ENCODE measurements around the gene RNF148.

The RNF148 gene

GRCh38 chr7:122710916-122711315, 8.2 kb upstream of the RNF148 start:
- Mint-ChIP-seq H3K4me1 (ENCODE audit: low read depth) (no peaks in the 10 kb centered on the region), H3K4me3 (no peak overlapping the region), H3K27ac (no peak overlapping the region), H3K27me3 (no peaks in the 10 kb centered on the region), H3K36me3 (ENCODE audit: low read depth) (no peaks in the 10 kb centered on the region), H3K9me3 (no peaks in the 10 kb centered on the region)
- intact Hi-C loops (cut with micrococcal nuclease): no loop called here

- no peaks in the 10 kb centered on the region for H3K4me1 Mint-ChIP-seq (ENCODE audit: low read depth)
- no peak overlapping the region for H3K4me3 Mint-ChIP-seq
- no peaks in the 10 kb centered on the region for H3K27me3 Mint-ChIP-seq
- H3K9me3 Mint-ChIP-seq: no peaks in the 10 kb centered on the region
- intact Hi-C loops (cut with micrococcal nuclease): no loop called here
- no peak overlapping the region for H3K27ac Mint-ChIP-seq
- H3K36me3 Mint-ChIP-seq (ENCODE audit: low read depth): no peaks in the 10 kb centered on the region
These were observed 7.4 kb upstream of the RNF148 start for GRCh38 chr7:122709930-122710646.

- H3K9me3 Mint-ChIP-seq: peaks cover 8% of the 10 kb centered on the region
These were observed 4.1 kb upstream of the RNF148 start for GRCh38 chr7:122706836-122707235.

GRCh38 chr7:122699017-122699416, 3.7 kb downstream of the RNF148 start, which contains the start of gene RNF133:
Gene RNF133 (minus strand): TSS chr7:122699117. CDS start chr7:122698918, 199 bp downstream.
- H3K4me3 Mint-ChIP-seq: no peak within 1 kb of the TSS
- no peaks in the 10 kb centered on the region for H3K36me3 Mint-ChIP-seq (ENCODE audit: low read depth)
- intact Hi-C loops (cut with micrococcal nuclease): no loop called here
- H3K4me1 Mint-ChIP-seq (ENCODE audit: low read depth): no peaks in the 10 kb centered on the region
- no peaks in the 10 kb centered on the region for H3K27me3 Mint-ChIP-seq
- no peak within 1 kb of the TSS for H3K27ac Mint-ChIP-seq
- H3K9me3 Mint-ChIP-seq: peaks cover 9% of the 10 kb centered on the region

More at GRCh38 chr7:122706836-122707235, 4.1 kb upstream of the RNF148 start:
- H3K36me3 Mint-ChIP-seq (ENCODE audit: low read depth): no peaks in the 10 kb centered on the region
- no peaks in the 10 kb centered on the region for H3K4me1 Mint-ChIP-seq (ENCODE audit: low read depth)
- H3K27ac Mint-ChIP-seq: no peak overlapping the region
- H3K4me3 Mint-ChIP-seq: no peak overlapping the region
- intact Hi-C loops (cut with micrococcal nuclease): no loop called here
- no peaks in the 10 kb centered on the region for H3K27me3 Mint-ChIP-seq

- H3K27ac Mint-ChIP-seq: no peak overlapping the region
- intact Hi-C loops (cut with micrococcal nuclease): no loop called here
- no peak overlapping the region for H3K4me3 Mint-ChIP-seq
- peaks cover 12% of the 10 kb centered on the region for H3K9me3 Mint-ChIP-seq
- no peaks in the 10 kb centered on the region for H3K27me3 Mint-ChIP-seq
- H3K4me1 Mint-ChIP-seq (ENCODE audit: low read depth): no peaks in the 10 kb centered on the region
- no peaks in the 10 kb centered on the region for H3K36me3 Mint-ChIP-seq (ENCODE audit: low read depth)
These were observed 6.9 kb downstream of the RNF148 start for GRCh38 chr7:122695816-122696215.

GRCh38 chr7:122694697-122695096, 8.0 kb downstream of the RNF148 start:
- H3K36me3 Mint-ChIP-seq (ENCODE audit: low read depth): no peaks in the 10 kb centered on the region
- H3K9me3 Mint-ChIP-seq: peaks cover 12% of the 10 kb centered on the region
- no peaks in the 10 kb centered on the region for H3K27me3 Mint-ChIP-seq
- H3K4me1 Mint-ChIP-seq (ENCODE audit: low read depth): no peaks in the 10 kb centered on the region
- intact Hi-C loops (cut with micrococcal nuclease): no loop called here
- no peak overlapping the region for H3K4me3 Mint-ChIP-seq
- H3K27ac Mint-ChIP-seq: no peak overlapping the region

- Mint-ChIP-seq H3K27ac (no peak overlapping the region), H3K36me3 (ENCODE audit: low read depth) (no peaks in the 10 kb centered on the region), H3K4me3 (no peak overlapping the region)
These were observed 9.9 kb downstream of the RNF148 start for GRCh38 chr7:122692769-122693309.

GRCh38 chr7:122691569-122692235, 11.0 kb downstream of the RNF148 start:
- no peak overlapping the region for H3K27ac Mint-ChIP-seq
- no peak overlapping the region for H3K4me3 Mint-ChIP-seq
- intact Hi-C loops (cut with micrococcal nuclease): no loop called here
- H3K4me1 Mint-ChIP-seq (ENCODE audit: low read depth): no peaks in the 10 kb centered on the region
- H3K36me3 Mint-ChIP-seq (ENCODE audit: low read depth): no peaks in the 10 kb centered on the region
- H3K9me3 Mint-ChIP-seq: peaks cover 12% of the 10 kb centered on the region
- no peaks in the 10 kb centered on the region for H3K27me3 Mint-ChIP-seq

More at GRCh38 chr7:122692769-122693309, 9.9 kb downstream of the RNF148 start:
- H3K27me3 Mint-ChIP-seq: no peaks in the 10 kb centered on the region
- intact Hi-C loops (cut with micrococcal nuclease): no loop called here
- H3K4me1 Mint-ChIP-seq (ENCODE audit: low read depth): no peaks in the 10 kb centered on the region
- H3K9me3 Mint-ChIP-seq: peaks cover 12% of the 10 kb centered on the region

- Mint-ChIP-seq H3K9me3 (peaks cover 12% of the 10 kb centered on the region), H3K4me1 (ENCODE audit: low read depth) (no peaks in the 10 kb centered on the region), H3K27ac (no peak overlapping the region), H3K36me3 (ENCODE audit: low read depth) (no peaks in the 10 kb centered on the region), H3K4me3 (no peak overlapping the region), H3K27me3 (no peaks in the 10 kb centered on the region)
- intact Hi-C loops (cut with micrococcal nuclease): no loop called here
These were observed 13.2 kb downstream of the RNF148 start for GRCh38 chr7:122689346-122690109.

- no peaks in the 10 kb centered on the region for H3K4me1 Mint-ChIP-seq (ENCODE audit: low read depth)
- H3K27ac Mint-ChIP-seq: no peak overlapping the region
- peaks cover 12% of the 10 kb centered on the region for H3K9me3 Mint-ChIP-seq
- intact Hi-C loops (cut with micrococcal nuclease): no loop called here
- H3K27me3 Mint-ChIP-seq: no peaks in the 10 kb centered on the region
- no peaks in the 10 kb centered on the region for H3K36me3 Mint-ChIP-seq (ENCODE audit: low read depth)
- no peak overlapping the region for H3K4me3 Mint-ChIP-seq
These were observed 14.2 kb downstream of the RNF148 start for GRCh38 chr7:122688400-122688998.

GRCh38 chr7:122686360-122686878, 16.3 kb downstream of the RNF148 start:
- H3K36me3 Mint-ChIP-seq (ENCODE audit: low read depth): no peaks in the 10 kb centered on the region

GRCh38 chr7:122684504-122684903, 18.2 kb downstream of the RNF148 start:
- H3K4me3 Mint-ChIP-seq: no peak overlapping the region
- H3K27ac Mint-ChIP-seq: no peak overlapping the region
- no peaks in the 10 kb centered on the region for H3K4me1 Mint-ChIP-seq (ENCODE audit: low read depth)
- H3K9me3 Mint-ChIP-seq: peaks cover 5% of the 10 kb centered on the region
- no peaks in the 10 kb centered on the region for H3K36me3 Mint-ChIP-seq (ENCODE audit: low read depth)
- H3K27me3 Mint-ChIP-seq: no peaks in the 10 kb centered on the region
- intact Hi-C loops (cut with micrococcal nuclease): no loop called here

More at GRCh38 chr7:122686360-122686878, 16.3 kb downstream of the RNF148 start:
- intact Hi-C loops (cut with micrococcal nuclease): no loop called here
- H3K9me3 Mint-ChIP-seq: no peaks in the 10 kb centered on the region
- H3K4me1 Mint-ChIP-seq (ENCODE audit: low read depth): no peaks in the 10 kb centered on the region
- no peak overlapping the region for H3K27ac Mint-ChIP-seq
- no peak overlapping the region for H3K4me3 Mint-ChIP-seq
- no peaks in the 10 kb centered on the region for H3K27me3 Mint-ChIP-seq

- H3K4me1 Mint-ChIP-seq (ENCODE audit: low read depth): no peaks in the 10 kb centered on the region
- H3K36me3 Mint-ChIP-seq (ENCODE audit: low read depth): no peaks in the 10 kb centered on the region
- H3K9me3 Mint-ChIP-seq: peaks cover 10% of the 10 kb centered on the region
- H3K4me3 Mint-ChIP-seq: no peak overlapping the region
- H3K27ac Mint-ChIP-seq: no peak overlapping the region
- H3K27me3 Mint-ChIP-seq: no peaks in the 10 kb centered on the region
- intact Hi-C loops (cut with micrococcal nuclease): no loop called here
These were observed 19.7 kb downstream of the RNF148 start for GRCh38 chr7:122682815-122683550.
